Measurements from ENCODE around the gene PSTPIP2. TPM values are rescaled to one million over a fixed set of nuclear protein-coding genes. Genes with fewer than 3 reads are reported as not detected.

The PSTPIP2 gene
- total and polyA plus RNA-seq, 11 donors, result 0.65 to 15.0 (median 2.0) TPM

GRCh38 chr18:46067438-46068007 is 4.5 kb downstream of the PSTPIP2 start:
- no peaks in the 10 kb centered on the region for H3K36me3 ChIP-seq
- TF ChIP-seq POLR2A (IDR thresholded peaks at IDR 0.05), result no peak
- no peak overlapping the region for H3K27ac ChIP-seq
- intact Hi-C loops (cut with DNase I), result loop anchor here in 3 of 10 donors (2.0 to 10.0 kb wide), 3 partner anchors 33 to 383 kb away; no protein-coding TSS in a partner anchor
- DNase-seq (no peak), ATAC-seq (no peak)
- no peaks in the 10 kb centered on the region for H3K27me3 ChIP-seq
- peaks cover 0 to 50% (median 10%) of the 10 kb centered on the region in 12 donors for H3K4me1 ChIP-seq
- H3K9me3 ChIP-seq, result peaks cover 0 to 3% (median 0%) of the 10 kb centered on the region in 12 donors
- 55 to 73% (median 62%) methylated on average over 5 of the region's 5 CpGs for WGBS, 4 donors
- no peak overlapping the region for H3K4me3 ChIP-seq

- no peak for TF ChIP-seq CTCF (IDR thresholded peaks at IDR 0.05)
- no peak for TF ChIP-seq POLR2A (IDR thresholded peaks at IDR 0.05)
- Histone ChIP-seq H3K27ac (no peak overlapping the region), H3K4me1 (peaks cover 0 to 30% (median 0%) of the 10 kb centered on the region in 12 donors), H3K4me3 (no peak overlapping the region), H3K9me3 (peaks cover 0 to 3% (median 0%) of the 10 kb centered on the region in 12 donors), H3K36me3 (no peaks in the 10 kb centered on the region), H3K27me3 (no peaks in the 10 kb centered on the region)
- ATAC-seq (no peak), DNase-seq (no peak)
- intact Hi-C loops (cut with DNase I), result loop anchor here in 2 of 10 donors (10.0 kb wide), 2 partner anchors 78 to 378 kb away; no protein-coding TSS in a partner anchor
- WGBS, 4 donors, result 90 to 95% (median 91%) methylated on average over 5 of the region's 5 CpGs
Observed at GRCh38 chr18:46062781-46063180, 9.3 kb downstream of the PSTPIP2 start.

GRCh38 chr18:46061796-46062195 is 10.3 kb downstream of the PSTPIP2 start:
- no peak overlapping the region for H3K27ac ChIP-seq
- no peak for TF ChIP-seq POLR2A (IDR thresholded peaks at IDR 0.05)
- no peak for TF ChIP-seq CTCF (IDR thresholded peaks at IDR 0.05)
- DNase-seq (no peak), ATAC-seq (no peak)
- no peaks in the 10 kb centered on the region for H3K27me3 ChIP-seq
- peaks cover 0 to 26% (median 0%) of the 10 kb centered on the region in 12 donors for H3K4me1 ChIP-seq
- no peaks in the 10 kb centered on the region for H3K9me3 ChIP-seq
- intact Hi-C loops (cut with DNase I), result loop anchor here in 2 of 10 donors (10.0 kb wide), 2 partner anchors 77 to 377 kb away; no protein-coding TSS in a partner anchor
- no peak overlapping the region for H3K4me3 ChIP-seq
- 84 to 98% (median 87%) methylated on average over 1 of the region's 1 CpG for WGBS, 4 donors
- H3K36me3 ChIP-seq, result no peaks in the 10 kb centered on the region

- H3K4me3 ChIP-seq, result no peak overlapping the region
- ATAC-seq, result peak in 1 of 4 donors; percentile 33
- DNase-seq, result no peak
- H3K4me1 ChIP-seq, result peaks cover 0 to 28% (median 0%) of the 10 kb centered on the region in 12 donors
- TF ChIP-seq POLR2A (IDR thresholded peaks at IDR 0.05) (no peak), CTCF (IDR thresholded peaks at IDR 0.05) (no peak)
- intact Hi-C loops (cut with DNase I), result loop anchor here in 2 of 10 donors (10.0 kb wide), 2 partner anchors 77 to 377 kb away; no protein-coding TSS in a partner anchor
- H3K9me3 ChIP-seq, result no peaks in the 10 kb centered on the region
- H3K27me3 ChIP-seq, result no peaks in the 10 kb centered on the region
- H3K36me3 ChIP-seq, result no peaks in the 10 kb centered on the region
- WGBS, 4 donors, result 73 to 82% (median 77%) methylated on average over 3 of the region's 3 CpGs
- no peak overlapping the region for H3K27ac ChIP-seq
Observed at GRCh38 chr18:46061387-46061786, 10.7 kb downstream of the PSTPIP2 start.

Measured in heart left ventricle (tissue), 16 donors.